ENCODE measurements around the gene RXFP4.

The RXFP4 gene

DNA sequence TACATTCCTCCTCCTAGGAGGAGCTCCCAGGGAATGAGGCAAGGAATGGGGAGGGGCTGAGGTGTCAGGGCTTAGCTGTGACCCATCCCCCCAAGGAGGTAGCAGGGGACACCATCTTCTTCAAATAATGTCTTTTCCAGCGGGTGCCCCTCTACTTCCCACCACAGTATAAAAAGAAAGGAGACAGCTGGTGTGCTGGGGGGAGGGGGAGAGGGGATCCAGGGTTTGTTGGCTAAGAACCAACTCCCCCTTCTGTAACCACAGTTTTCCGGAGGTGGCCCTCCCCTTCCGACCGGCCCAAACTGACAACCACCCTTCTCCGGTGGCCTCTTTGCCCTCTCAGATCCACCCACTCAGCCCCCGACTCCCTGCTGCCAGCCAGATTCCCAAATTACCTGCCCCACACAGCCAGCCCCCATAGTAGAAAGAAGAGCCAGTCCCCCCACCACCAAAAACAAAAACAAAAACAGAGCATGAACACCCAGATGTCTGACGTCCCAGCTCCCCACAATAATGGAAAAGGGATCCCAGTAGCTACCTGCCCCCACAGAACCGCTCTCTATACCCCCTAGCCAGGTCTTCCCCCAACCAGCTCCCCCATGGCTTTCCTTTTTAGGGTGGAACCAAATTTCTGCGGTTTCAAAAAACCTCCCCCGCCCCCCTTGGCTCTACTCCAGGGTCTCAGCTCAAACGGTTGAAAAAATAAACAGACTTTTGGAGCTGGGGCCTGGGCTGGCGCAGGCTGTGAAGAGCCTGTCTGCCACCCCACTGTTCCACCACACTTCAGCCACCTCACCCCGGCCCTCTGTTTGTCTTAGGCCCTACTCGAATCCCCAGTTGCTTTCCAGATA, 34.8 kb downstream of the RXFP4 start:
- H3K4me3 ChIP-seq (ENCODE audit: control insufficient read depth, low read depth, low read length), result peak overlapping the region; percentile 80
- DNase-seq (ENCODE audit: low read depth), result peak; percentile 68
- TF ChIP-seq, protein P1, sequence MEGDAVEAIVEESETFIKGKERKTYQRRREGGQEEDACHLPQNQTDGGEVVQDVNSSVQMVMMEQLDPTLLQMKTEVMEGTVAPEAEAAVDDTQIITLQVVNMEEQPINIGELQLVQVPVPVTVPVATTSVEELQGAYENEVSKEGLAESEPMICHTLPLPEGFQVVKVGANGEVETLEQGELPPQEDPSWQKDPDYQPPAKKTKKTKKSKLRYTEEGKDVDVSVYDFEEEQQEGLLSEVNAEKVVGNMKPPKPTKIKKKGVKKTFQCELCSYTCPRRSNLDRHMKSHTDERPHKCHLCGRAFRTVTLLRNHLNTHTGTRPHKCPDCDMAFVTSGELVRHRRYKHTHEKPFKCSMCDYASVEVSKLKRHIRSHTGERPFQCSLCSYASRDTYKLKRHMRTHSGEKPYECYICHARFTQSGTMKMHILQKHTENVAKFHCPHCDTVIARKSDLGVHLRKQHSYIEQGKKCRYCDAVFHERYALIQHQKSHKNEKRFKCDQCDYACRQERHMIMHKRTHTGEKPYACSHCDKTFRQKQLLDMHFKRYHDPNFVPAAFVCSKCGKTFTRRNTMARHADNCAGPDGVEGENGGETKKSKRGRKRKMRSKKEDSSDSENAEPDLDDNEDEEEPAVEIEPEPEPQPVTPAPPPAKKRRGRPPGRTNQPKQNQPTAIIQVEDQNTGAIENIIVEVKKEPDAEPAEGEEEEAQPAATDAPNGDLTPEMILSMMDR (conservative IDR thresholded peaks at IDR 0.05; ENCODE audit: control insufficient read depth, insufficient read depth, low read depth, low read length), result no peak

DNA sequence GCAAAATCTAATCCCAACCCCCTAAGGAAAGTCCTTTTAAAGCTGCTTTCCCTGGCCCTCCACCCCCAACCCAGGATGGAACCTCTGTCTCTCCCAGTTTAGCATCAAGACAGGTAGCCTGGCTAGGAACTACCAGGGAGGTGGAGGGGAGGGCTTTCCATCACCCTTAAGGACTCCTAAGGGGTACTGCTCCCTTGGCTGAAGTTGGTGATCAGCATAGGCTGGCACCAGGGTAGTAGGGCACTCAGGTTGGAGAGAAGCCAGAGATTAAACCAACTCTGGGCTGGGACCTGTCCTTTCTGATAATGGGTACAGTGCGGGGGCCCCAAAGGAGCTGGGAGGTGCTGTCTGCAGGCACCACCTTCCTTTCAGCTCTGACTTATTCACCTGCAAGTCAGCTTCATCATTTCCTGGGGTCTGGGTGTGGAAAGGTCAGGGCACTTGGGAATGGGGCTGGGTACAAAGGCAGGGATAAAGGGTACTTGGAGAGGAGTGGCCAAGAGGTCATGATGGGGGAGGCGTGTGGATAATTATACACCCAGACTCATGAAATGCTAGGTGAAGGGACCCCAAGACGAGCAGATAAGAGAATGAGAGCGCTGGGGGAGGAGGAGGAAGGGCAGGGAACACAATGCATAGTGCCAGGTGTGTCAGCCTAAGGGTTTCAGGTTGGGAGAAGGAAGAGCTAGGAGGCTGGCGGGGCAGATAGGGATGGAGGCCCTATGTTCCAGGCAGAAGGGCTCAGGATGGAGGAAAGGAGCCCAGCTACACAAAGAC, 35.7 kb downstream of the RXFP4 start:
- DNase-seq (ENCODE audit: low read depth), result no peak
- TF ChIP-seq, protein P1 (conservative IDR thresholded peaks at IDR 0.05; ENCODE audit: control insufficient read depth, insufficient read depth, low read depth, low read length), result no peak
- H3K4me3 ChIP-seq (ENCODE audit: control insufficient read depth, low read depth, low read length), result peak overlapping the region; percentile 80

GRCh38 chr1:155977690-155978324, 36.4 kb downstream of the RXFP4 start:
- peak overlapping the region; percentile 80 for H3K4me3 ChIP-seq (ENCODE audit: control insufficient read depth, low read depth, low read length)
- no peak for DNase-seq (ENCODE audit: low read depth)
- TF ChIP-seq, protein P1 (conservative IDR thresholded peaks at IDR 0.05; ENCODE audit: control insufficient read depth, insufficient read depth, low read depth, low read length), result no peak

DNA sequence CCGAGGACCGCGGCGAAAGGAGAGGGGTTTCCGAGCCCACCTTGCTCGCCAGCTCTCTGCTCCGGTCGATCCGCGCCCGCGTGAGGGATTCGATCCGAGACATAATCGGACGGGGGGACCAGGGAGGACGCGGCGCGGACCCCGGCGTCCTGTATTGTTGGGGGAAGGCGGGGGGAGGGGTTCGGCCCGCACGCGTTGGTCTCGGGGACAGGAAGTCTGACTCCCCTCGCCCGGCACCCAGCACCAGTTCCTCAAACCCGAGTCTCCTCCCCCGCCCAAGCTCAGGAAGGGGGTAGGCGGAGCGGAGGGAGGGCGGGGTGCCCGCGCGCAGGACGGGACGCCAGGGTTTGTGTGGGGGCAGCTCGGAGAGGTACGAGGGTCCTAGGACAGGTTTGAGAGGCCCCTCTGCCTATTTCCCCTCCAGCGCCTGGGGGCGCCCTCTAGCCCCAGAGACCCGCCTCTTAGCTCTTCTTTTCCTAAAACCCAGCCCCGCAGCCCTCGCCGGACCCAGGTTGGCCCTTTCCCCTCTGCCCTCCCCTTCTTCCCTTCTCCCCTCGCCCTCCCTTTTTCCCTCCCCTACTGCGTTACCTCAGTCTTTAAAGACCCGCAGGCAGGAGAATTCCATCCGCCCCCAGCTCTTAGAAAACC, 37.0 kb downstream of the RXFP4 start, which contains the start of gene ARHGEF2:
Gene ARHGEF2 (minus strand): TSS at position 223 of the 648 bp plus-strand sequence. CDS start 120 bp downstream, at position 103.
- TF ChIP-seq, protein P1 (conservative IDR thresholded peaks at IDR 0.05; ENCODE audit: control insufficient read depth, insufficient read depth, low read depth, low read length), result no peak
- peak; percentile 53 for DNase-seq (ENCODE audit: low read depth)
- peak within 1 kb of the TSS; percentile 80 for H3K4me3 ChIP-seq (ENCODE audit: control insufficient read depth, low read depth, low read length)

DNA sequence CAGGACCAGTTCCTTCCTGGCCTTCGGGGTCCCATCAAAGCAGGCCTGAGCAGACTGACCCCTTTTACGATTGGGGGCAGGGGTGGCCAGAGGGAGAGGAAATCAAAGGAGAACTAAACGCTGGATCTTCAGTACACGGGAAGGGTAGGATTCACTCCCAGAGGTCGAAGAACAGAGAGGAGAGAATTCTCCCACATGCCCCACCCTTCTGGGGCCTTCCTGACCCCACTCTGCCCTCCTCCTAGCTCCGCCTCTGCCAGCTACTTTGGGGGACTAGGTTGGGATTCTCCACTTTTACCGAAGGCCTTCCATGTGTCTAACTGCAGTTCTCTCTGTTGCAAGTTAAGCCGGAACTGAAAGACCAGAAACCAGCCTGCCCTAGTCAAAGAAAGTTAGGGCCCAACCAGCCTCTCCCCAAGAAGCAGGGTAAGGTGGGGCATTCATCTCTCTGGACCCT, 37.6 kb downstream of the RXFP4 start:
- TF ChIP-seq, protein P1 (conservative IDR thresholded peaks at IDR 0.05; ENCODE audit: control insufficient read depth, insufficient read depth, low read depth, low read length), result no peak
- peak overlapping the region; percentile 80 for H3K4me3 ChIP-seq (ENCODE audit: control insufficient read depth, low read depth, low read length)
- peak; percentile 44 for DNase-seq (ENCODE audit: low read depth)
